Activated T-cell treated with anti-CD3 and anti-CD28 coated beads, Interleukin-2, amount 50 U/mL, for 72 hours (primary cell): ENCODE data around the gene IQUB. TPM values are rescaled to one million over a fixed set of nuclear protein-coding genes. Genes with fewer than 3 reads are reported as not detected.
A peak's percentile ranks its signal among the peaks of the same experiment; 100 is the strongest.

Experiments used
- ATAC-seq, 2 donors: fragments of 150-1000 bp; cut with Tn5 transposase; replicated peaks in 1 of 2; 2 replicates each; pipeline ENCODE4 v1.10.0; 2021; ENCODE audit warnings: moderate library complexity in 2 of 2, mild to moderate bottlenecking in 1 of 2
- DNase-seq, 2 donors: peaks; one replicate each; pipeline ENCODE4 v3.0.0; 2021 to 2022; ENCODE audit warnings: mixed read lengths in 1 of 2
- H3K27ac Mint-ChIP-seq: one replicate; pipeline ENCODE4 v1.8.0; 2022; ENCODE audit warnings: mild to moderate bottlenecking, moderate library complexity, mixed read lengths
- H3K27me3 Mint-ChIP-seq: one replicate; pipeline ENCODE4 v1.8.0; 2022; ENCODE audit warnings: low read depth, mixed read lengths
- H3K36me3 Mint-ChIP-seq, 2 donors: one replicate each; pipeline ENCODE4 v1.8.0; 2022; ENCODE audit warnings: mixed read lengths in 2 of 2, mild to moderate bottlenecking in 1 of 2; ENCODE audit not compliant: insufficient read depth in 2 of 2
- H3K4me1 Mint-ChIP-seq: one replicate; pipeline ENCODE4 v1.8.0; 2022; ENCODE audit warnings: low read depth, mixed read lengths
- H3K4me3 Mint-ChIP-seq, 2 donors: one replicate each; pipeline ENCODE4 v1.8.0; 2022; ENCODE audit warnings: mild to moderate bottlenecking in 2 of 2, mixed read lengths in 2 of 2, moderate library complexity in 2 of 2
- H3K9me3 Mint-ChIP-seq, 2 donors: one replicate each; pipeline ENCODE4 v1.8.0; 2022; ENCODE audit warnings: mixed read lengths in 2 of 2
- total RNA-seq, 2 donors: library from RNA; stranded (reverse); gene quantifications; one replicate each; pipeline ENCODE4 v1.2.3, GENCODE V29; 2022

The IQUB gene
- under 1 TPM in 1 of 2 donors, not detected in 1; 0.10 TPM for total RNA-seq

DNA sequence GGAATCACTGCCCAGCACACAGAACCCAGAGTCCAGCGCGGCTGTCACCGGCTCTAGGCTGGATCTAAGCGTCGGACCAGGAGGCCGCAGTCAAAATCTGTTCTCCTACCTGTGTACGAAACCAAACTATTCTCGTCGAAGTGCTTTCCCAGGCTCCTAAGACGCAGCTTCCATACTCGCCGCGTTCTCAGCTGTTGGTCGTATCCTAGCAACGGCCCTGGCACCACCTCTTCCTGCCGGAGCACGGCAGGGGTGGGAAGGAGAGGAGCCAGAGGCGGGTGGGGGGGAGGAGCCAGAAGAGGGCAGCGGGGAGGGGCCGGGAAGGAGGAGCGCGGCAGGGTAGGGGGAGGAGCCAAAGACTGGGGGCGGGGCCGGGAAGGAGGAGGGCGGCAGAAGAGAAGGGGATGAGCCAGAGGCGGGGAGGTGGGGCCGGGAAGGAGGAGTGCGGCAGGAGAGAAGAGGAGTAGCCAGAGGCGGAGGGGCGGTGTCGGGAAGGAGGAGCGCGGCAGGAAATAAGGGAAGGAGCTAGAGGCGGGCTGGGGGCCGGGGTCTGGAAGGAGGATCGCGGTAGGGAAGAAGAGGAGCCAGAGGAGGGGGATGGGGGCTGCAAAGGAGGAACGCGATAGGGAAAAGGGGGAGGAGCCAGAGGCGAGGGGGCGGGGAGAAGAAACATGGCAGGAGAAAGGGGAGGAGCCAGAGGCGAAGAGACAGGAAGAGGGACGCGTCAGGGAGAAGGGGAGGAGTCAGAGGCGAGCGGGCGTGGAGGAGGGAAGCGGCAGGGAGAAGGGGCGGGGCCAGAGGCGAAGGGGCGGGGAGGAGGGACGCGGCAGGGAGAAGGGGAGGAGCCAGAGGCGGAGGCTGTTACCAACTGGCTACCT, at the start of gene IQUB:
Gene IQUB, minus strand, starts transcription at position 213 of the 878 bp plus-strand sequence. CDS start 22,255 bp downstream, outside the sequence.
- peak within 1 kb of the TSS; percentile 87 to 95 for H3K4me3 Mint-ChIP-seq
- H3K27me3 Mint-ChIP-seq: peaks cover 24% of the 10 kb centered on the region
- H3K36me3 Mint-ChIP-seq: no peaks in the 10 kb centered on the region
- DNase-seq (peak; percentile 95 to 97), ATAC-seq (peak; percentile 86 to 87)
- peak within 1 kb of the TSS; percentile 92 for H3K27ac Mint-ChIP-seq
- H3K4me1 Mint-ChIP-seq: peaks cover 39% of the 10 kb centered on the region
- no peaks in the 10 kb centered on the region for H3K9me3 Mint-ChIP-seq

DNA sequence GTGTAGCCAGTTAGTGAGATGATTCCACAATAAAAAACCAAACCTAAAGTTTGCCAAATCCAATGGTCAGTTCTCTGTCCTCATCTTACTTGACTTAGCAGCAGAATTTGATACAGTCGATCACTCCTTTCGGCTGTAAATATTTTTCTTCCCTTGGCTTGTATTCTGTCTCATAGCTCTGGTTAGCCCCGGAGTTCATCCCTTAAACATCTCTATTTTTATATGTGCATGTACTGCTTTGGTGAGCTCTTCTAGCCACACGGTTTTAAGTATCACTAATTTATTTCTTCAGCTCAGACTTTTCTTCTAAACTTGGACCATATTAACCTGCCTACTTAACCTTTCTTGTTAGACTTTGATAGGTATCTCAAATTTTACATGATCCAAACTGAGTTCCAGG, 49.4 kb upstream of the IQUB start:
- H3K27ac Mint-ChIP-seq: no peak overlapping the region
- no peak for DNase-seq
- no peaks in the 10 kb centered on the region for H3K9me3 Mint-ChIP-seq
- no peaks in the 10 kb centered on the region for H3K4me1 Mint-ChIP-seq
- H3K36me3 Mint-ChIP-seq: no peaks in the 10 kb centered on the region
- no peak overlapping the region for H3K4me3 Mint-ChIP-seq
- no peak for ATAC-seq
- H3K27me3 Mint-ChIP-seq: peaks cover 17% of the 10 kb centered on the region

GRCh38 chr7:123581162-123581459, 46.7 kb upstream of the IQUB start:
- no peaks in the 10 kb centered on the region for H3K9me3 Mint-ChIP-seq
- no peak overlapping the region for H3K27ac Mint-ChIP-seq
- ATAC-seq (no peak), DNase-seq (no peak)
- no peaks in the 10 kb centered on the region for H3K4me1 Mint-ChIP-seq
- H3K36me3 Mint-ChIP-seq: no peaks in the 10 kb centered on the region
- H3K27me3 Mint-ChIP-seq: peaks cover 24% of the 10 kb centered on the region
- H3K4me3 Mint-ChIP-seq: no peak overlapping the region

- DNase-seq (no peak), ATAC-seq (peak; percentile 28 to 60)
- H3K4me3 Mint-ChIP-seq: no peak overlapping the region
- no peaks in the 10 kb centered on the region for H3K9me3 Mint-ChIP-seq
- H3K36me3 Mint-ChIP-seq: no peaks in the 10 kb centered on the region
- no peaks in the 10 kb centered on the region for H3K4me1 Mint-ChIP-seq
- no peak overlapping the region for H3K27ac Mint-ChIP-seq
- peaks cover 24% of the 10 kb centered on the region for H3K27me3 Mint-ChIP-seq
Observed at GRCh38 chr7:123580406-123581161, 46.2 kb upstream of the IQUB start.

DNA sequence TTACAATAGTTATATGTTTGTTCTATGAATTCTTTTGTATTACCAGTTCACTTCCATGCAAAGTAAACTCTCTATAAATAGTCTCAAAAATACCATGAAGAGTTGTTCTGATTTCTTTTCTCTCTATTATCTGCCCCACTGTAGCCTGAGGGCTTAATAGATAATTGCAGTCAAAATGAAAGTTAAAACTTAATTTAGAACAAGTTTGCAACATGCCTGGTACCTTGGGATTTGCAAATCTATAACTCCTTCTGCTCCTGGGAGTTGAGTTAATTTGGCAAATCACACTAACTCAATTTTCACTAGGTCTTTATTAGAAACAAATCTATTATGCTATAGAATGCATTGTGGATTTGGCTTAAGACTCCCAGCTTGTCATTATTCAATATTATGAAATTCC, 45.0 kb upstream of the IQUB start:
- Mint-ChIP-seq H3K4me3 (no peak overlapping the region), H3K36me3 (no peaks in the 10 kb centered on the region), H3K4me1 (no peaks in the 10 kb centered on the region), H3K9me3 (no peaks in the 10 kb centered on the region), H3K27me3 (peaks cover 24% of the 10 kb centered on the region), H3K27ac (no peak overlapping the region)
- DNase-seq (no peak), ATAC-seq (no peak)

DNA sequence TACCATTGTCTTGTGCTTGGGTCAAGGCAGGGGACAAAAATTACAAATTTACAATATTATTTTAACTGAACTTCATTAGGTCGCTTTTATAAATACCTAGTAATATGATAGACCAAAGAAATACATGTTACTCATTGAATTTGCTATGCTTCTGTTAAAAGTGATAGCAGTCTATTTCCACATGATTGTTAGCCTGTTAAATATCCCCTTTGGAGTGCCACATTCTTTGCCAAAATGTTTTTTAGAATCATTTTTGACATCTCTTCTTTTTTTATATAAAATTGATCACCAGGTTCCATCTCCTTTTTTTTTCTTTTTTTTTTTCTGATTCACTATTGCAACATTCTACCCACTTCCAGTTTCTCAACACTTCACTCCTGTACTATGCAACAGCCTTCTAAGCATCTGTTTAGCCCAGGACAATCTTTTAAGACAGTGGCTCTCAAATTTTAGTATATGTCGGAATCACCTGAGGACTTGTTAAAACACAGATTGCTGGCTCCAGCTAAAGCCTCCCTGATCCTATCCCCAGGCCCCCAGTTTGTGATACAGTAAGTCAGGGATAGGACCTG, 39.6 kb upstream of the IQUB start:
- Mint-ChIP-seq H3K27ac (no peak overlapping the region), H3K9me3 (no peaks in the 10 kb centered on the region), H3K27me3 (peaks cover 9% of the 10 kb centered on the region), H3K36me3 (no peaks in the 10 kb centered on the region), H3K4me3 (no peak overlapping the region), H3K4me1 (no peaks in the 10 kb centered on the region)
- ATAC-seq: no peak
- DNase-seq: no peak

DNA sequence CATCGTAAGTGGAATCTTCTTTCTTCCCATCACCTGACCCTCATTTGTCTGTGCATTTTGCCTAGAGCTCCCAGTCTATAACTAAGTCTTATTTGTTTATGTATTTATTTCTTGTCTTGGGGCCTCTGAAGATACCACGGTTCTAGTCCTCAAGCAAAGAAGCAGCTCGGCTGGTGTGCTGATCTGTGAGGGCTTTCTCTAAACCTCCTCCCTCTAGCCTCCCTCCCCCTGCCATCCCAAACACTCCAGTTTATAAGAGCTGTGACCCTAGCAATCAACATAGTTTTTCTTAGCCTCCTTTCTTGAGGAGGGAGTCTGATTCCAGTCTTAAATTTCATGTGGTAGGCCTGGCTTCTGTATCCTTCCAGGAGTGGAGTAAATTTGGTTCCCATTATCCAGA, 38.9 kb upstream of the IQUB start:
- H3K27me3 Mint-ChIP-seq: peaks cover 3% of the 10 kb centered on the region
- DNase-seq (no peak), ATAC-seq (no peak)
- no peaks in the 10 kb centered on the region for H3K36me3 Mint-ChIP-seq
- H3K4me1 Mint-ChIP-seq: no peaks in the 10 kb centered on the region
- H3K9me3 Mint-ChIP-seq: no peaks in the 10 kb centered on the region
- no peak overlapping the region for H3K4me3 Mint-ChIP-seq
- H3K27ac Mint-ChIP-seq: no peak overlapping the region

DNA sequence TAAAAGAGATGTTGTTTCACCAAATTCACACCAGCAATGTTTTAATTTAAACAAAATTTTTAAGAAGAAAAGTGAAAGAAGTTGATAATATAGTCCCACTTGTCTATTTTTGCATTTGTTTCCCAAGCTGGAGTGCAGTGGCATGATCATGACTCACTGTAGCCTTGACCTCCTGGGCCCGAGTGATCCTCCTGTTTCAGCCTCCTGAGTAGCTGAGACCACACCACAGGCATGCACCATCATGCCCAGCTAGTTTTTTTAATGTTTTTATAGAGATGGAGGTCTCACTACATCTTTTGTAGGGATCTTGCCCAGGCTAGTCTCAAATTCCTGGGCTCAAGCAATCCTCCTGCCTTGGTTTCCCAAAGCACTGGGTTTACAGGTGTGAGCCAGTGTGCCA, 37.3 kb upstream of the IQUB start:
- H3K27ac Mint-ChIP-seq: no peak overlapping the region
- peaks cover 5% of the 10 kb centered on the region for H3K27me3 Mint-ChIP-seq
- no peaks in the 10 kb centered on the region for H3K4me1 Mint-ChIP-seq
- DNase-seq (no peak), ATAC-seq (no peak)
- H3K36me3 Mint-ChIP-seq: no peaks in the 10 kb centered on the region
- H3K4me3 Mint-ChIP-seq: no peak overlapping the region
- no peaks in the 10 kb centered on the region for H3K9me3 Mint-ChIP-seq

DNA sequence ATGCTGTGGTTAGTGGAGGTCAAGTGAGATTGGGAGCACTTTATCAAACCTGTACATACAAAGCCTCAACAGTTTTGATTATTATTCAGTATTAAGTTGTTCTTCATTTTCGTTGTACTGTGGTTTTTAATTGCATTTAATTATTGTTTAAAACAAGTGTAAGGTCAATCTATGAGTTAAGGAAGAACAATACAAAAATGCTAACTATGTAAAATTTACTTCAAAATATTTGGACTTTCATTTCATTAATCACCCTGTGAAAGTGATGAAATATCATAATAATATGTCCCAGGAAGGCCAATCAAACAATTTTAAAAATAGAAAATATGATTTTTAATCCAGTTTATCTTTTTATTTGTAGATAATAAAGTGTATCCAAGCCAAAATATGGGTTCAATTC, 36.8 kb upstream of the IQUB start:
- Mint-ChIP-seq H3K36me3 (no peaks in the 10 kb centered on the region), H3K27ac (no peak overlapping the region), H3K4me3 (no peak overlapping the region), H3K4me1 (no peaks in the 10 kb centered on the region), H3K27me3 (peaks cover 5% of the 10 kb centered on the region), H3K9me3 (no peaks in the 10 kb centered on the region)
- ATAC-seq (no peak), DNase-seq (no peak)

DNA sequence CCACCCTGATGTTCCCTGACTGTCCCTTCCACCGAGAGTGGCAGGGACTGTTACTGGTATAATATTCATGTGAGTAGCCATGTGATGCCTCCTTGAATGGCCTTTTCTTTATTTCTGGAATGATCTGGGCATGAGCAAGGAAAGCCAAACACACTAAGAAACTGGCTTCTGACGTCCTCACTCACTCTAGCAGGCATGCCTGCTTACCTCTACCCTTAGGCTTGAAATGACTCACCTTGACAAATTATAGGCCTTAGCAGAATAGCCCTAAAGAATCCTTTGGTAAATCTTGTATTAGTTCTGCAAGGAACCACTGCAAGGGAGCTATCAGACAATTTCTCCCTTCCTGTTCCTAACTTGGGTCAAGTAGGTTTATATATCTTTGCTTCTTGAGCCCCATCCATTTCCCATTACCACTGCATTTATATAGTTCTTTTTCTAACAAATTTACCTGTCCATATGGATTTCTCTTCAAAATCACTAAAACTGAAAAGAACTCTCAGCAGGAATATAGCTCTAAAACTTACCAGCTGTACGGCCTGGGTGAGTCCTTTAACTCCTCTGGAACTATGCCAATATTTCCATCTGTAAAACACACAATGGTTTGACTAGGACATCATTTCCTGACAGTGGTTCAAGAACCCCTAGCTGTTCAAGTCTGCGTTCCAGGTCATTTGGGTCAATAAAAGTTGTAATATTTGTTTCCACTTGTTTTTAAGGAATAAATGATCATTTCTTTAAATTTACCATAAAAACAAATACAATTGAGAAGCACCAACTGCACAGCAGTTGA, 36.2 kb upstream of the IQUB start:
- Mint-ChIP-seq H3K4me1 (no peaks in the 10 kb centered on the region), H3K27ac (no peak overlapping the region), H3K4me3 (no peak overlapping the region), H3K9me3 (no peaks in the 10 kb centered on the region), H3K36me3 (no peaks in the 10 kb centered on the region), H3K27me3 (peaks cover 5% of the 10 kb centered on the region)
- ATAC-seq (no peak), DNase-seq (no peak)

DNA sequence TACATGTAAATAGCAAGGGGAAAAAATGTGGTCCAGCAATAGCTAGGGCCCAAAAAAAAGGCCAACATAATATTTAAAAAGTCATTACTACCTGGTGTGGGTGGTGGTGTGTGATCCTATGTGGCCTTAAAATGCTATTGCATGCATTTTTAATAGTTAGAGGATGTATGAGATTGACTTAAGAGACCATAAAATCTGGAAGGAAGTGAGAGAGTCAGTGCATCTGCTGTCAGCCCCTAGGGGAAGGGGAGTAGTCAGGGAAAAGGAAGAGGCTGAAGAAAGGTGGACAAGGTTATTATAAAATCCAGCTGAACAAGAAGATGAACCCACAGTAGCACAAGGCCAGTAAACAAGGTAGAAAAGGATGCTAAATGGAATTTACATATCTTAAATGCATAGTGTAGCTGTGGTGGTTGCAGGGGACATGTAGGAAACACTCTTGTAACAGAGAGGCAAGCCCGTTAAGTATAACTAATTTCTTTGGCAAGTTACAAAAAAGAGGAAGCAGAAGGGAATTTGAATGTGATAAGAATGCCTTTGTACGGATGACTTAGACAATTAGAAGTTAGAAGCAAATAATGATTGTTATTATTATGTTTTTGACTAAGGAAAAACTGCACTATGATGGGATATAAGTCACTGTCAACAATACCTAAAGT, 35.1 kb upstream of the IQUB start:
- peaks cover 5% of the 10 kb centered on the region for H3K27me3 Mint-ChIP-seq
- DNase-seq (no peak), ATAC-seq (no peak)
- no peak overlapping the region for H3K27ac Mint-ChIP-seq
- H3K9me3 Mint-ChIP-seq: no peaks in the 10 kb centered on the region
- H3K4me1 Mint-ChIP-seq: no peaks in the 10 kb centered on the region
- H3K36me3 Mint-ChIP-seq: no peaks in the 10 kb centered on the region
- no peak overlapping the region for H3K4me3 Mint-ChIP-seq

GRCh38 chr7:123562121-123562520, 27.7 kb upstream of the IQUB start:
- ATAC-seq (no peak), DNase-seq (no peak)
- H3K36me3 Mint-ChIP-seq: no peaks in the 10 kb centered on the region
- no peak overlapping the region for H3K4me3 Mint-ChIP-seq
- peaks cover 4% of the 10 kb centered on the region for H3K27me3 Mint-ChIP-seq
- no peak overlapping the region for H3K27ac Mint-ChIP-seq
- no peaks in the 10 kb centered on the region for H3K9me3 Mint-ChIP-seq
- no peaks in the 10 kb centered on the region for H3K4me1 Mint-ChIP-seq
